IMR-90 (cell line): ENCODE measurements around the gene ADCK2. TPM values are rescaled to one million over a fixed set of nuclear protein-coding genes. Genes with fewer than 3 reads are reported as not detected.

Experiments
- ATAC-seq: fragments of 200-7000 bp; cut with Tn5 transposase; 2 replicates; pipeline ENCODE4 v1.9.1; 2020; ENCODE audit warnings: low read depth, mild to moderate bottlenecking, moderate library complexity
- BruUV-seq: library from RNA; stranded (reverse); fragments of 400-500 nt; replicated peaks from 2 replicates; lab custom pipeline; 2021; lab: Mats Ljungman, UMichigan
- CTCF ChIA-PET: fragments of 300-600 bp; formaldehyde crosslinking; extraction: SDS; loops from one replicate; lab custom pipeline; 2021; ENCODE audit warnings: antibody characterized with exemption; lab: Yijun Ruan, JAX
- POLR2A ChIA-PET: fragments of 300-600 bp; sonication (Branson Sonifier 250); formaldehyde crosslinking; loops from one replicate; lab custom pipeline; 2022; ENCODE audit warnings: antibody characterized with exemption; ENCODE audit not compliant: unreplicated experiment; lab: Charles Lee
- DNase-seq: peaks from one replicate; pipeline ENCODE4 v3.0.0; 2013
- H2AFZ ChIP-seq: replicated peaks from 2 replicates; pipeline ENCODE3; 2013; ENCODE audit warnings: low read length, mild to moderate bottlenecking; ENCODE audit not compliant: poor library complexity
- H2AK5ac ChIP-seq: 2 replicates; pipeline ENCODE4 v1.6.1; 2013; ENCODE audit warnings: low read depth, low read length, inconsistent platforms
- H2AK9ac ChIP-seq: replicated peaks from 2 replicates; pipeline ENCODE3; 2013; ENCODE audit warnings: mild to moderate bottlenecking, low read depth, low read length, moderate library complexity; ENCODE audit not compliant: poor library complexity
- H2BK120ac ChIP-seq: 2 replicates; pipeline ENCODE4 v1.6.1; 2013; ENCODE audit warnings: low read depth, low read length, inconsistent platforms
- H2BK15ac ChIP-seq: 3 replicates; pipeline ENCODE4 v1.6.1; 2013; ENCODE audit warnings: low read depth, low read length, inconsistent platforms
- H2BK20ac ChIP-seq: 2 replicates; pipeline ENCODE4 v1.6.1; 2013; ENCODE audit warnings: low read depth, mild to moderate bottlenecking, inconsistent platforms, low read length, moderate library complexity
- H2BK5ac ChIP-seq: 2 replicates; pipeline ENCODE4 v1.6.1; 2013; ENCODE audit warnings: mild to moderate bottlenecking, low read depth, low read length, inconsistent platforms; ENCODE audit not compliant: poor library complexity, severe bottlenecking
- H3K14ac ChIP-seq: replicated peaks from 2 replicates; pipeline ENCODE4 v1.6.1; 2013; ENCODE audit warnings: low read depth, low read length, inconsistent platforms
- H3K18ac ChIP-seq: 2 replicates; pipeline ENCODE4 v1.6.1; 2013; ENCODE audit warnings: low read depth, low read length, control low read depth
- H3K23ac ChIP-seq: 2 replicates; pipeline ENCODE4 v1.6.1; 2013; ENCODE audit warnings: low read depth, low read length, inconsistent platforms
- H3K27ac ChIP-seq: 2 replicates; pipeline ENCODE4 v1.5.1; 2013; ENCODE audit warnings: mild to moderate bottlenecking, control low read depth, low read length; ENCODE audit not compliant: insufficient read depth
- H3K27me3 ChIP-seq: 2 replicates; pipeline ENCODE4 v1.6.1; 2013; ENCODE audit warnings: low read length; ENCODE audit not compliant: control insufficient read depth, insufficient read depth
- H3K36me3 ChIP-seq: 2 replicates; pipeline ENCODE4 v1.6.1; 2013; ENCODE audit warnings: low read length, mixed read lengths; ENCODE audit not compliant: control insufficient read depth, insufficient read depth
- H3K4ac ChIP-seq: 2 replicates; pipeline ENCODE4 v1.6.1; 2013; ENCODE audit warnings: low read depth, low read length, inconsistent platforms
- H3K4me1 ChIP-seq: 2 replicates; pipeline ENCODE4 v1.6.1; 2013; ENCODE audit warnings: low read length, mixed read lengths; ENCODE audit not compliant: control insufficient read depth, insufficient read depth
- H3K4me2 ChIP-seq: 2 replicates; pipeline ENCODE4 v1.6.1; 2013; ENCODE audit warnings: low read depth, mild to moderate bottlenecking, control low read depth, low read length, moderate library complexity
- H3K4me3 ChIP-seq: 2 replicates; pipeline ENCODE4 v1.5.1; 2013; ENCODE audit warnings: low read depth, mild to moderate bottlenecking, control low read depth, low read length, moderate library complexity; ENCODE audit not compliant: insufficient read depth
- H3K56ac ChIP-seq: 2 replicates; pipeline ENCODE4 v1.6.1; 2013; ENCODE audit warnings: low read length, inconsistent platforms; ENCODE audit not compliant: insufficient read depth; ENCODE audit errors: extremely low read depth
- H3K79me1 ChIP-seq, 2 experiments: 2 replicates each; pipeline ENCODE4 v1.6.1; 2013; ENCODE audit warnings: low read length in 2 of 2, inconsistent platforms in 1 of 2, low read depth in 1 of 2
- H3K9ac ChIP-seq: 2 replicates; pipeline ENCODE4 v1.6.1; 2013; ENCODE audit warnings: low read depth, low read length, control low read depth
- H3K9me1 ChIP-seq: 2 replicates; pipeline ENCODE4 v1.6.1; 2013; ENCODE audit warnings: low read length, inconsistent platforms; ENCODE audit not compliant: insufficient read depth
- H3K9me3 ChIP-seq: 2 replicates; pipeline ENCODE4 v1.6.1; 2013; ENCODE audit warnings: low read length; ENCODE audit not compliant: control insufficient read depth, insufficient read depth
- H4K20me1 ChIP-seq: 2 replicates; pipeline ENCODE4 v1.6.1; 2013; ENCODE audit warnings: low read length, inconsistent platforms; ENCODE audit not compliant: insufficient read depth
- H4K5ac ChIP-seq: 2 replicates; pipeline ENCODE4 v1.6.1; 2013; ENCODE audit warnings: mild to moderate bottlenecking, low read depth, low read length, control low read depth
- H4K8ac ChIP-seq, 2 experiments: 2 replicates each; pipeline ENCODE4 v1.6.1; 2013; ENCODE audit warnings: low read depth in 2 of 2, low read length in 2 of 2, control low read depth in 1 of 2, inconsistent platforms in 1 of 2
- H4K91ac ChIP-seq: 2 replicates; pipeline ENCODE4 v1.6.1; 2013; ENCODE audit warnings: low read depth, low read length, inconsistent platforms; ENCODE audit not compliant: insufficient read depth
- BHLHE40 ChIP-seq: fragments of 150-350 bp; IDR thresholded peaks from 2 replicates; pipeline ENCODE4 v1.6.1; 2016; ENCODE audit warnings: mild to moderate bottlenecking, low read depth, low read length
- CEBPB ChIP-seq: IDR thresholded peaks from 2 replicates; pipeline ENCODE4 v1.6.1; 2012; ENCODE audit warnings: low read depth, low read length, improper control_type of control experiment
- CHD1 ChIP-seq: IDR thresholded peaks from 2 replicates; pipeline ENCODE4 v1.6.1; 2012; ENCODE audit warnings: low read depth, low read length, improper control_type of control experiment
- FOS ChIP-seq: fragments of 150-350 bp; IDR thresholded peaks from 2 replicates; pipeline ENCODE4 v1.6.1; 2016; ENCODE audit warnings: low read depth, low read length
- MAFK ChIP-seq: IDR thresholded peaks from 2 replicates; pipeline ENCODE4 v1.6.1; 2012; ENCODE audit warnings: low read depth, low read length, improper control_type of control experiment
- MAZ ChIP-seq: IDR thresholded peaks from 2 replicates; pipeline ENCODE4 v1.6.1; 2012; ENCODE audit warnings: low read depth, mild to moderate bottlenecking, low read length, improper control_type of control experiment, moderate library complexity, borderline replicate concordance
- MXI1 ChIP-seq: IDR thresholded peaks from 2 replicates; pipeline ENCODE4 v1.6.1; 2012; ENCODE audit warnings: low read depth, mild to moderate bottlenecking, low read length, moderate library complexity, borderline replicate concordance
- NFE2L2 ChIP-seq: fragments of 150-350 bp; IDR thresholded peaks from 2 replicates; pipeline ENCODE4 v1.6.1; 2016; ENCODE audit warnings: low read depth, mild to moderate bottlenecking, low read length
- POLR2A ChIP-seq: IDR thresholded peaks from 2 replicates; pipeline ENCODE4 v1.6.1; 2012; ENCODE audit warnings: mild to moderate bottlenecking, low read depth, low read length
- RAD21 ChIP-seq: IDR thresholded peaks from 2 replicates; pipeline ENCODE4 v1.6.1; 2012; ENCODE audit warnings: low read length, improper control_type of control experiment
- RCOR1 ChIP-seq: IDR thresholded peaks from 2 replicates; pipeline ENCODE4 v1.6.1; 2012; ENCODE audit warnings: mild to moderate bottlenecking, low read length, improper control_type of control experiment; ENCODE audit not compliant: insufficient replicate concordance
- RFX5 ChIP-seq: IDR thresholded peaks from 2 replicates; pipeline ENCODE4 v1.8.0; 2012; ENCODE audit warnings: low read depth, mild to moderate bottlenecking, low read length, moderate library complexity
- SMC3 ChIP-seq: fragments of 150-350 bp; IDR thresholded peaks from 2 replicates; pipeline ENCODE4 v1.6.1; 2016; ENCODE audit warnings: low read depth, mild to moderate bottlenecking, antibody characterized with exemption, low read length, moderate library complexity
- WGBS, 2 experiments: methylation state at CpG; one replicate each; pipeline versions ENCODE4 v1.1.5 to v1.1.7; 2013; ENCODE audit warnings: missing lambda C conversion rate in 2 of 2; ENCODE audit not compliant: insufficient read length in 1 of 2; ENCODE audit errors: extremely low coverage in 2 of 2; 5-methylcytosine and 5-hydroxymethylcytosine counted together
- dilution Hi-C: fragments of 300-500 bp; cut with HindIII; formaldehyde crosslinking; loops from one replicate; pipeline ENCODE4 v1.14.3; 2018; ENCODE audit warnings: low sequenced_read_pairs; ENCODE audit not compliant: unreplicated experiment
- in situ Hi-C: fragments of 300-500 bp; cut with MboI; formaldehyde crosslinking; loops from 3 replicates; pipeline ENCODE4 v1.14.3; 2019; ENCODE audit warnings: low sequenced_read_pairs, inconsistent platforms, mixed read lengths
- intact Hi-C: fragments of 100-400 bp; cut with micrococcal nuclease; formaldehyde crosslinking; loops from 2 replicates; pipeline ENCODE4 v1.10.0; 2022
- polyA plus RNA-seq, 3 experiments: library from polyadenylated mRNA; depleted of rRNA; stranded (reverse); fragments of >200 nt; gene quantifications; 2 replicates each; pipeline ENCODE4 v1.2.3, GENCODE V29; 2012; ENCODE audit warnings: low replicate concordance in 1 of 3
- total RNA-seq: library from RNA; depleted of rRNA; stranded (reverse); fragments of >200 nt; gene quantifications from 2 replicates; pipeline ENCODE4 v1.2.3, GENCODE V29; 2012
- TF ChIP-seq, protein P1 (sequence below): fragments of 150-350 bp; IDR thresholded peaks from 2 replicates; pipeline ENCODE4 v1.6.1; 2017; ENCODE audit warnings: mild to moderate bottlenecking, antibody characterized with exemption, low read length, low read depth
- TF ChIP-seq, protein P2 (sequence below): conservative IDR thresholded peaks from 2 replicates; pipeline ENCODE4 v1.5.1; 2012; ENCODE audit warnings: mild to moderate bottlenecking, low read depth, low read length, improper control_type of control experiment

Gene ADCK2
- total and polyA plus RNA-seq, 2 of the 4 experiments (the other 2 are of a cell fraction) = 7.1 to 10.0 TPM

DNA sequence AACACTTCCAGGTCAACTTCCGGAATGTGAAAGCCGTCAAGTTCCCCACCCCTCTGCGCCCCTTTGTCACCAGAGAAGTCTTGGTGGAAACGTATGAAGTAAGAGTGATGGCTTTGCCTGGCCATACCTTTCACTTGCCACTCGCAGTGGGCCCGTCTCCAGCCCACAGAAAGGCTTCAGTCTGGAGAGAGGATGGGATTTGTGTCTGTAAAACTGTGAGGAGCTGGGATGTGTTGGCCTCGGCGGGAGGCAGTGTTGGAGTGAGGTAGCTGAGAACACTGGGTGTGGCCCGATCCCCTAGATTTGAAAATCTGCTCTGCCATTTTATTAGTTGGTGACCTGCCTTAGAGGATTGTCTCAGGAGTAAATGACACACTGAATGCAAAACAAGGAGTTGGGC lies 6.4 kb downstream of the ADCK2 start:
- CTCF ChIA-PET = no interaction called here
- ATAC-seq (no peak), DNase-seq (no peak)
- POLR2A ChIA-PET = interaction anchor here (0.6 kb wide), 1 partner anchor 98 kb away, joined by 3 read pairs; no protein-coding TSS in a partner anchor
- no peak for TF ChIP-seq MAZ
- TF ChIP-seq BHLHE40 = no peak
- TF ChIP-seq CHD1 = no peak
- TF ChIP-seq SMC3 = no peak
- no peak for TF ChIP-seq POLR2A
- TF ChIP-seq RCOR1 = no peak
- no peak for TF ChIP-seq FOS
- no peak for TF ChIP-seq CEBPB
- TF ChIP-seq RFX5 = no peak
- TF ChIP-seq, protein P1, sequence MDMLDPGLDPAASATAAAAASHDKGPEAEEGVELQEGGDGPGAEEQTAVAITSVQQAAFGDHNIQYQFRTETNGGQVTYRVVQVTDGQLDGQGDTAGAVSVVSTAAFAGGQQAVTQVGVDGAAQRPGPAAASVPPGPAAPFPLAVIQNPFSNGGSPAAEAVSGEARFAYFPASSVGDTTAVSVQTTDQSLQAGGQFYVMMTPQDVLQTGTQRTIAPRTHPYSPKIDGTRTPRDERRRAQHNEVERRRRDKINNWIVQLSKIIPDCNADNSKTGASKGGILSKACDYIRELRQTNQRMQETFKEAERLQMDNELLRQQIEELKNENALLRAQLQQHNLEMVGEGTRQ = no peak
- TF ChIP-seq MAFK = no peak
- TF ChIP-seq NFE2L2 = no peak
- no peak for TF ChIP-seq MXI1
- TF ChIP-seq RAD21 = no peak
- TF ChIP-seq, protein P2, sequence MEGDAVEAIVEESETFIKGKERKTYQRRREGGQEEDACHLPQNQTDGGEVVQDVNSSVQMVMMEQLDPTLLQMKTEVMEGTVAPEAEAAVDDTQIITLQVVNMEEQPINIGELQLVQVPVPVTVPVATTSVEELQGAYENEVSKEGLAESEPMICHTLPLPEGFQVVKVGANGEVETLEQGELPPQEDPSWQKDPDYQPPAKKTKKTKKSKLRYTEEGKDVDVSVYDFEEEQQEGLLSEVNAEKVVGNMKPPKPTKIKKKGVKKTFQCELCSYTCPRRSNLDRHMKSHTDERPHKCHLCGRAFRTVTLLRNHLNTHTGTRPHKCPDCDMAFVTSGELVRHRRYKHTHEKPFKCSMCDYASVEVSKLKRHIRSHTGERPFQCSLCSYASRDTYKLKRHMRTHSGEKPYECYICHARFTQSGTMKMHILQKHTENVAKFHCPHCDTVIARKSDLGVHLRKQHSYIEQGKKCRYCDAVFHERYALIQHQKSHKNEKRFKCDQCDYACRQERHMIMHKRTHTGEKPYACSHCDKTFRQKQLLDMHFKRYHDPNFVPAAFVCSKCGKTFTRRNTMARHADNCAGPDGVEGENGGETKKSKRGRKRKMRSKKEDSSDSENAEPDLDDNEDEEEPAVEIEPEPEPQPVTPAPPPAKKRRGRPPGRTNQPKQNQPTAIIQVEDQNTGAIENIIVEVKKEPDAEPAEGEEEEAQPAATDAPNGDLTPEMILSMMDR = no peak
- Histone ChIP-seq H2BK15ac (no peak overlapping the region), H2AFZ (no peak overlapping the region), H3K36me3 (peaks cover 5% of the 10 kb centered on the region), H2BK120ac (no peak overlapping the region), H4K20me1 (no peaks in the 10 kb centered on the region), H3K4me1 (no peaks in the 10 kb centered on the region), H3K23ac (no peak overlapping the region), H2AK5ac (no peak overlapping the region), H3K4ac (no peak overlapping the region), H3K79me1 (peaks cover 0 to 3% of the 10 kb centered on the region in 2 experiments; a peak in 1 of 4 replicates), H3K9ac (no peak overlapping the region), H4K8ac (no peak overlapping the region), H3K9me3 (no peaks in the 10 kb centered on the region), H2BK20ac (no peak overlapping the region), H3K27me3 (no peaks in the 10 kb centered on the region), H4K5ac (no peak overlapping the region), H2BK5ac (no peak overlapping the region), H4K91ac (no peak overlapping the region), H3K14ac (no peak overlapping the region), H3K4me2 (no peak overlapping the region), H3K18ac (no peak overlapping the region), H2AK9ac (peak overlapping the region; percentile 14), H3K56ac (no peak overlapping the region), H3K9me1 (peaks cover 4% of the 10 kb centered on the region; the same call in 1 of the 2 replicates), H3K4me3 (no peak overlapping the region), H3K27ac (no peak overlapping the region)
- BruUV-seq = no TSS peak
- dilution Hi-C loops (no loop called here), in situ Hi-C loops (no loop called here), intact Hi-C loops (loop anchor here (5.0 kb wide), 1 partner anchor 853 kb away; no protein-coding TSS in a partner anchor)
- 90% methylated on average over 5 of the region's 9 CpGs; no CpG with 5 or more reads in 1 of the 2 experiments for WGBS, 2 experiments
